ENCODE measurements around the gene MBD4. TPM values are rescaled to one million over a fixed set of nuclear protein-coding genes. Genes with fewer than 3 reads are reported as not detected.
A peak's percentile ranks its signal among the peaks of the same experiment; 100 is the strongest.
"Not testable (repeated sequence)": the region's sequence is repeated elsewhere in the genome, so short reads cannot be mapped to it uniquely, and the experiment has no call there.

Gene MBD4
- total RNA-seq, 1 donor from 2014 or later: 38.8 TPM

DNA sequence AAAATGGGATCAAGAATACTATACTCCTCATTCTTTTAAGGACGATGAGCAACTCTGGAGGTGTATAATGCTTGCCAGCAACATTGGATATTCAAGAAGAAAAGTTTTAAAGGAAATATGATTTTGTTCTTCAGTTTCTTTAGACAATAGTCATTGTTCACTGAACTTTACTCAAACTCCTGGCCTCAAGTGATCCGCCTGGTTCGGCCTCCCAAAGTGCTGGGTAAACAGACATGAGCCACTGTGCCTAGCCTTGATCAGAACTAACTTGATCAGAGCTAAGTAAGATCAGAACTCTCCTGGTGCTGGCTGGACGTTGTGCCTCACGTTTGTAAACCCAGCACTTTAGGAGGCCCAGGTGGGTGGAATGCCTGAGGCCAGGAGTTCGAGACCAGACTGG is 23.9 kb downstream of the MBD4 start:
- no peak for ATAC-seq
- H3K27ac ChIP-seq: no peak overlapping the region
- H3K9me3 ChIP-seq: no peaks in the 10 kb centered on the region
- no peaks in the 10 kb centered on the region for H3K27me3 ChIP-seq (ENCODE audit: low read depth)
- no peaks in the 10 kb centered on the region for H3K36me3 ChIP-seq
- no peak overlapping the region for H3K4me3 ChIP-seq
- TF ChIP-seq CTCF (IDR thresholded peaks at IDR 0.05): no peak
- intact Hi-C loops (cut with DNase I): no loop called here
- DNase-seq: no peak
- H3K4me1 ChIP-seq: peaks cover 17% of the 10 kb centered on the region

DNA sequence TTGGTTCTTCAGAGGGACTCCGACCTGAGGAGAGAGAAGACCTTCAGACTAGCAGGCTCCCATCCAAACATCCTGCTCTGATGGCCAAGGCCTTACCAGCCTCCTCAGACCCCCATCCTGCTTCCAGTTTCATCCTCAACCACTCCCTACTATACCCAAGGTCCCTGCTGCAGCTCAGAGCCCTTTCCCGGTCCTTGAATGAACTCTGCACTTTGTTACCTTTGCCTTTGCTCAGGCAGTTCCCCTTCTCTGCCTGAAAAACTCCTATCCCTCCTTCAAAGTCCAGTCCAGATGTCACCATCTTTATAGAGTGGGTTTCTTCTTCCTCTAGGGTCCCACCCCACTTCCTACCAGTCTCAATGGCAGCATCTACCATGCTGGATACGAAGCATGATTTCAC is 24.4 kb downstream of the MBD4 start:
- no peak for DNase-seq
- H3K27ac ChIP-seq: no peak overlapping the region
- H3K4me1 ChIP-seq: peaks cover 17% of the 10 kb centered on the region
- intact Hi-C loops (cut with DNase I): no loop called here
- no peaks in the 10 kb centered on the region for H3K36me3 ChIP-seq
- ATAC-seq: no peak
- H3K4me3 ChIP-seq: no peak overlapping the region
- no peaks in the 10 kb centered on the region for H3K27me3 ChIP-seq (ENCODE audit: low read depth)
- no peaks in the 10 kb centered on the region for H3K9me3 ChIP-seq
- no peak for TF ChIP-seq CTCF (IDR thresholded peaks at IDR 0.05)

- intact Hi-C loops (cut with DNase I): no loop called here
- H3K27me3 ChIP-seq (ENCODE audit: low read depth): no peaks in the 10 kb centered on the region
- H3K36me3 ChIP-seq: no peaks in the 10 kb centered on the region
- no peak overlapping the region for H3K4me3 ChIP-seq
- H3K9me3 ChIP-seq: no peaks in the 10 kb centered on the region
- peak in 1 of 2 donors; percentile 29 for ATAC-seq
- no peak for DNase-seq
- peaks cover 17% of the 10 kb centered on the region for H3K4me1 ChIP-seq
- no peak for TF ChIP-seq CTCF (IDR thresholded peaks at IDR 0.05)
- H3K27ac ChIP-seq: peak overlapping the region; percentile 24
These were observed 25.9 kb downstream of the MBD4 start for GRCh38 chr3:129413687-129414506.

- H3K4me3 ChIP-seq; ATAC-seq; H3K9me3 ChIP-seq; H3K36me3 ChIP-seq; DNase-seq; intact Hi-C loops (cut with DNase I); H3K27me3 ChIP-seq (ENCODE audit: low read depth): not testable (repeated sequence)
- peaks cover 17% of the 10 kb centered on the region for H3K4me1 ChIP-seq
- peak overlapping the region; percentile 24 for H3K27ac ChIP-seq
These were observed 26.5 kb downstream of the MBD4 start for GRCh38 chr3:129413238-129413637.

DNA sequence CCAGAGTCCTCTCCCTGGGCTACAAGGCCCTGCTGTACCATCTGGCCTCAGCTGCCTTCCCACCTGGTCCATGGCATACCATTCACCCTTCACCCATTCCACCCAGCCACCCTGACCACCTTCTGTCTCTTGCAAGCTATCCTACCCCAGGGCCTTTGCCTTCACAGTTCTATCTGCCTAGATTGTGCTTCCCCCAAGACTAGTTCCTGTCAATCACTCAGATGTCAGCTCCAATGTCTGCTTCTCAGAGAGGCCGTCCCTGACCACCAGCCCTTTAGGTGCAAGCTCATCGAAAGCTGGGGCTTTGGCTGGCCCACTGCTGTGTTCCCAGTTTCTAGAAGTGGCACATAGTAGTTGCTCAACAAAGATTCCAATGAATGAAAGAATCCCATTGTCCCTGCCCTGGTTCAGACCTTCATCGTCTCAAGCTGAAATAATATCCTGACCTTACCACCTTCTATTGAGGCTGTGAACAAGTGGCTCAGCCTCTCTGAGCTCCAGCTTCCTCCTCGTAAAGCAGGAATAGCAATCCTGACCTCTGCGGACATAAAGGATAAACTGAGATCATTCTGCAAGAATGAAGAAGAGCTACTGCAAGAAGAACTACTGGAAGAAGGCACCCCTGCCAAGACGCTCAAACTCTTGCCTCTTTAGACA is 27.1 kb downstream of the MBD4 start:
- ATAC-seq: no peak
- H3K4me3 ChIP-seq: no peak overlapping the region
- no peak for DNase-seq
- H3K27me3 ChIP-seq (ENCODE audit: low read depth): no peaks in the 10 kb centered on the region
- peak overlapping the region; percentile 24 for H3K27ac ChIP-seq
- no peak for TF ChIP-seq CTCF (IDR thresholded peaks at IDR 0.05)
- H3K9me3 ChIP-seq: no peaks in the 10 kb centered on the region
- intact Hi-C loops (cut with DNase I): no loop called here
- no peaks in the 10 kb centered on the region for H3K36me3 ChIP-seq
- peaks cover 12% of the 10 kb centered on the region for H3K4me1 ChIP-seq

- intact Hi-C loops (cut with DNase I): no loop called here
- Histone ChIP-seq H3K4me3 (no peak overlapping the region), H3K9me3 (no peaks in the 10 kb centered on the region), H3K27ac (no peak overlapping the region), H3K27me3 (ENCODE audit: low read depth) (no peaks in the 10 kb centered on the region), H3K4me1 (peaks cover 3% of the 10 kb centered on the region), H3K36me3 (no peaks in the 10 kb centered on the region)
- DNase-seq (no peak), ATAC-seq (no peak)
- TF ChIP-seq CTCF (IDR thresholded peaks at IDR 0.05): no peak
These were observed 28.8 kb downstream of the MBD4 start for GRCh38 chr3:129410971-129411370.
